Hepatocyte (in vitro differentiated cells): ENCODE results near the gene CEP170B.

Experiments used
- CTCF ChIP-seq: fragments of 200-600 bp; sonication (generic); IDR thresholded peaks from 2 replicates; pipeline ENCODE4 v1.5.1; 2016; ENCODE audit warnings: antibody characterized with exemption, mild to moderate bottlenecking; ENCODE audit not compliant: poor library complexity
- EZH2 ChIP-seq: fragments of 200-600 bp; sonication (generic); IDR thresholded peaks from 2 replicates; pipeline ENCODE4 v1.6.1; 2016; ENCODE audit warnings: antibody characterized with exemption, mild to moderate bottlenecking, borderline replicate concordance
- EZH2phosphoT487 ChIP-seq: fragments of 200-600 bp; sonication (generic); IDR thresholded peaks from one replicate; pipeline ENCODE4 v1.6.1; 2018; ENCODE audit warnings: antibody characterized with exemption, mild to moderate bottlenecking, low read depth, moderate library complexity; ENCODE audit not compliant: unreplicated experiment, severe bottlenecking

GRCh38 chr14:104889375-104889757, 24.3 kb downstream of the CEP170B start:
- no peak for TF ChIP-seq CTCF
- no peak for TF ChIP-seq EZH2
- TF ChIP-seq EZH2phosphoT487: no peak
